Spleen (tissue), 11 donors: ENCODE data around the gene SLC16A5. TPM values are rescaled to one million over a fixed set of nuclear protein-coding genes. Genes with fewer than 3 reads are reported as not detected.

Experiments
- DNase-seq: peaks from one replicate; pipeline ENCODE4 v3.0.0-alpha.2; 2020
- H3K27ac ChIP-seq, 8 donors: fragments of 200-600 bp; sonication (generic) in 7 of 8; 1 replicate in 4 of 8; 2 replicates in 4 of 8; pipeline versions ENCODE4 v1.5.0 to v1.8.0; 2016 to 2021; ENCODE audit warnings: inconsistent platforms in 4 of 8, mild to moderate bottlenecking in 4 of 8, moderate library complexity in 1 of 8
- H3K27me3 ChIP-seq, 7 donors: fragments of 200-600 bp; sonication (generic) in 6 of 7; replicated peaks in 1 of 7; 1 replicate in 4 of 7; 2 replicates in 3 of 7; pipeline versions ENCODE4 v1.5.0 to v1.8.0; 2016 to 2021; ENCODE audit warnings: inconsistent platforms in 3 of 7, mild to moderate bottlenecking in 1 of 7
- H3K36me3 ChIP-seq, 6 donors: fragments of 200-600 bp; sonication (generic) in 5 of 6; 1 replicate in 4 of 6; 2 replicates in 2 of 6; pipeline versions ENCODE4 v1.5.0 to v1.8.0; 2016 to 2021; ENCODE audit warnings: inconsistent platforms in 2 of 6
- H3K4me1 ChIP-seq, 6 donors: fragments of 200-600 bp; sonication (generic) in 5 of 6; 1 replicate in 3 of 6; 2 replicates in 3 of 6; pipeline versions ENCODE4 v1.5.0 to v1.8.0; 2016 to 2021; ENCODE audit warnings: inconsistent platforms in 3 of 6
- H3K4me3 ChIP-seq, 8 donors: fragments of 200-600 bp; sonication (generic) in 7 of 8; 1 replicate in 4 of 8; 2 replicates in 4 of 8; pipeline versions ENCODE4 v1.5.0 to v1.8.0; 2016 to 2021; ENCODE audit warnings: inconsistent platforms in 4 of 8, mild to moderate bottlenecking in 4 of 8, moderate library complexity in 2 of 8
- H3K9me3 ChIP-seq, 8 donors: fragments of 200-600 bp; sonication (generic) in 7 of 8; 1 replicate in 4 of 8; 2 replicates in 4 of 8; pipeline versions ENCODE4 v1.5.0 to v1.8.0; 2016 to 2021; ENCODE audit warnings: inconsistent platforms in 4 of 8
- CTCF ChIP-seq, 11 experiments: fragments of 200-600 bp in 7 of 11; fragments of 450-650 bp in 4 of 11; sonication (generic) in 4 of 11; IDR thresholded peaks in 8 of 11; conservative IDR thresholded peaks in 3 of 11; 1 replicate in 7 of 11; 2 replicates in 4 of 11; pipeline versions ENCODE4 v1.4.0 to v1.8.0; 2016 to 2021; ENCODE audit warnings: antibody characterized with exemption in 11 of 11, inconsistent platforms in 4 of 11, mild to moderate bottlenecking in 1 of 11
- POLR2A ChIP-seq, 3 donors: fragments of 450-650 bp; IDR thresholded peaks; one replicate each; pipeline ENCODE4 v1.5.1; 2017; ENCODE audit warnings: antibody characterized with exemption in 3 of 3, mild to moderate bottlenecking in 1 of 3
- POLR2AphosphoS5 ChIP-seq, 3 donors: sonication (generic); formaldehyde crosslinking; IDR thresholded peaks; one replicate each; pipeline ENCODE4 v1.5.1; 2017; ENCODE audit warnings: antibody characterized with exemption in 3 of 3
- WGBS, 5 donors: extraction: QIAGEN DNeasy Blood & Tissue Kit in 3 of 5; methylation state at CpG; one replicate each; pipeline versions ENCODE4 v1.1.5 to v1.1.7; 2013 to 2018; 5-methylcytosine and 5-hydroxymethylcytosine counted together
- intact Hi-C: fragments of 100-400 bp; cut with DNase I; formaldehyde crosslinking; loops from one replicate; pipeline ENCODE4 v1.15.0; 2023; ENCODE audit warnings: low total_unique reads
- polyA plus RNA-seq, 3 donors: library from polyadenylated mRNA; stranded (reverse); fragments of 200-250 nt; gene quantifications; one replicate each; pipeline ENCODE4 v1.2.1, GENCODE V29; 2013
- total RNA-seq, 7 donors: library from RNA; depleted of rRNA in 3 of 7; stranded (reverse); fragments of >200 nt in 3 of 7; fragmentation: NEBNext Ultra II Directional in 4 of 7; extraction: Animal tissue kit (Norgen Biotek cat#: 25700) in 4 of 7; gene quantifications; one replicate each; pipeline versions ENCODE4 v1.1.0 to v1.2.1, GENCODE V29; 2016 to 2021
- donor health status: healthy with polysubstance abuse.
- donor health status: DM: no; HTN: no; CAD: no; lungs with moderate emphysema.
- donor health status: DM: no; HTN: no; CAD: no.
- donor health status: Bipolar disorder and iron deficiency.
- donor health status: healthy.
- donor health status: DM: no; HTN: no; CAD: no.
- donor health status: DM: yes; HTN: yes; CAD: no.

Gene SLC16A5
- total and polyA plus RNA-seq, 10 donors: 3.1 to 31.0 (median 12.2) TPM

DNA sequence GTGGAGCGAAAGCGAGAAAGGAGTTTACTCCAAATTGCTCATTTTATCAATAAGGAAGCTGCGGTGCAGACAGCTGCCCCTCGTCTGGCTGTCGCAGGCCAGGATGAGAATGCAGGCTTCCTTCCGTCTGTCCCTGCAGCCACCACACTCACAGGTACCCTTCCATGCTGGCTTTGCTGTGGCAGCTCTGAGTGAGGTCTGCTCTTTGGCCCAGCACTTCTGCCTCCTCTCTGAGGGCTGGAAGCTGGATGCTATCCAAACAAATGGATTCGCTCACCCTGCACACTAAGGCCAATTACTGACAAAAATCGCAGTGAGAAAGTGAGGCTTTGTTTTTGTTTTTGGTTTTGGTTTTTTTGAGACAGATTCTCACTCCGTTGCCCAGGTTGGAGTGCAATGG, 29.0 kb downstream of the SLC16A5 start:
- peaks cover 0 to 54% (median 3%) of the 10 kb centered on the region in 6 donors for H3K36me3 ChIP-seq
- no peak overlapping the region for H3K4me3 ChIP-seq
- intact Hi-C loops: loop anchor here (10.0 kb wide), 1 partner anchor 58 kb away; no protein-coding TSS in a partner anchor
- TF ChIP-seq CTCF (IDR thresholded peaks at IDR 0.05 in 8 of 11, conservative IDR thresholded peaks at IDR 0.05 in 3 of 11) (no peak), POLR2AphosphoS5 (IDR thresholded peaks at IDR 0.05) (no peak)
- peaks cover 18 to 91% (median 48%) of the 10 kb centered on the region in 6 donors for H3K4me1 ChIP-seq
- H3K27me3 ChIP-seq: no peaks in the 10 kb centered on the region
- no peak for DNase-seq
- 71 to 89% (median 81%) methylated on average over 9 of the region's 9 CpGs for WGBS, 5 donors
- no peaks in the 10 kb centered on the region for H3K9me3 ChIP-seq
- no peak overlapping the region for H3K27ac ChIP-seq

DNA sequence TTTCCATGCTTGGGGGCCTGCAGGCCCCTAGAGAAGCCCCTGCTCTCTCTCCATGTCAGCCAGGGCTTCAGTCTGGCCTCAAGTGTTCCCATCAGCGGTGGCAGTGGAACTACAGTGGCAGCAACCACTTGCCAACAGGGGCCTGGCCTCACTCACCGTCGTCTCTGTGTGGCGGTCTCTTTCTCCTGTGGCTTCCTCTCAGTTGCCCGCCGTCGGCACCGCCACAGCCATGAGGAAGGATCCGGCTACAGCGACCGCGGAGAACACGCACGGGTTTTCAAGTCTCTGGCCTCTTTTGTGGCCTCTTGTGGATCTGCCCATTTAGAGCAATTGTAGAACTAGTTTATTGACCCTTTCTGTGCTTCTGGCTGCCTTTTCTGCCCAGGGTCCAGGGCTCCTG, 30.6 kb downstream of the SLC16A5 start:
- WGBS, 5 donors: 75 to 95% (median 91%) methylated on average over 14 of the region's 14 CpGs
- DNase-seq: no peak

DNA sequence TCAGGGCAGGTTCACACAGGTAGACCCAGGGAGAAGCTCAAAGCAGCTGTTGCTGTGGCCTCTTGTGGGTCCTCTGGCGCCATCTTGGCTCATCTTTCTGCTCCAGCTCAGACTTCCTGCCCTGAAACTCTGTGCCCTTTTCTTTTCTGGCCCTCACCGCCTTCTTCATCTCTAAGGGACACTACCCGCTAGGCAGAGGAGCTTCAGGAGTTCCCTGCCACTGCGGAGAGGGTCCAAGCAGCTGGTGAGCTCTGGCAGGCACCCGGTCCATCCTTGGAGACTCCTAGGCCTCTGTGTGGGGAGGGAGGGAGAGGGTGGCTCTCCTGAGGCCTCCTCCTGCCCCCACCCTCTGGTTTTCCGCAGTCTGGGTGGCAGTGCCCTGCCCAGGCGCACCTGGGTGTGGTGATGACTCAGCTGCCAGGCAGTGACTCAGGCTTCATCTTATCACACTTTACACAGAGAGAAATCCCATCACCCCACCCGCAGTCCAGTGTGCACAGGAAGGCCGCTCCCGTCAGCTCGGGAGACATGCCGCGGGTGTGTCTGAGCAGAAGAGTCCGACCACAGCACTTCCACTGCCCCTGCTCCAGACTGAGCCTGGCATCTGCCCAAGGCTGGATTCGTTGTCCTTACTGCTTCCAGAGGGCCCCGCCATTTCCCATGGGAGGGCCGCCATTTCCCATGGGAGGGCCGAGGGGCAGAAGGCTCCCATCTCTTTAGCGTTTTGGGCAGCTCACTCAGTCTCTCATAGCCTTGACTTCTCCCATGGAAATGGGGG, 36.5 kb downstream of the SLC16A5 start:
- peaks cover 0 to 34% (median 12%) of the 10 kb centered on the region in 6 donors for H3K36me3 ChIP-seq
- TF ChIP-seq POLR2A (IDR thresholded peaks at IDR 0.05): no peak
- peak; percentile 70 to 76 (median 71) for TF ChIP-seq POLR2AphosphoS5 (IDR thresholded peaks at IDR 0.05)
- H3K27ac ChIP-seq: peak overlapping the region in 7 of 8 donors; percentile 30 to 87 (median 79)
- no peaks in the 10 kb centered on the region for H3K27me3 ChIP-seq
- WGBS, 5 donors: 39 to 58% (median 47%) methylated on average over 18 to 19 of the region's 19 CpGs
- peaks cover 18 to 59% (median 27%) of the 10 kb centered on the region in 6 donors for H3K4me1 ChIP-seq
- peak overlapping the region in 1 of 8 donors; percentile 38 for H3K4me3 ChIP-seq
- H3K9me3 ChIP-seq: no peaks in the 10 kb centered on the region
- peak; percentile 88 for DNase-seq
- intact Hi-C loops: no loop called here

More for the DNA sequence above, 30.6 kb downstream of the SLC16A5 start:
- no peak overlapping the region for H3K27ac ChIP-seq
- peaks cover 18 to 76% (median 42%) of the 10 kb centered on the region in 6 donors for H3K4me1 ChIP-seq
- TF ChIP-seq POLR2A (IDR thresholded peaks at IDR 0.05) (no peak), CTCF (IDR thresholded peaks at IDR 0.05 in 8 of 11, conservative IDR thresholded peaks at IDR 0.05 in 3 of 11) (no peak), POLR2AphosphoS5 (IDR thresholded peaks at IDR 0.05) (peak in 1 of 3 donors; percentile 6)
- peaks cover 0 to 50% (median 3%) of the 10 kb centered on the region in 6 donors for H3K36me3 ChIP-seq
- H3K4me3 ChIP-seq: no peak overlapping the region
- H3K27me3 ChIP-seq: no peaks in the 10 kb centered on the region
- intact Hi-C loops: loop anchor here (10.0 kb wide), 1 partner anchor 56 kb away; no protein-coding TSS in a partner anchor
- H3K9me3 ChIP-seq: no peaks in the 10 kb centered on the region

GRCh38 chr17:75124819-75125162, 37.0 kb downstream of the SLC16A5 start:
- TF ChIP-seq POLR2A (IDR thresholded peaks at IDR 0.05): no peak
- no peak for TF ChIP-seq POLR2AphosphoS5 (IDR thresholded peaks at IDR 0.05)
- no peak for TF ChIP-seq CTCF (IDR thresholded peaks at IDR 0.05 in 8 of 11, conservative IDR thresholded peaks at IDR 0.05 in 3 of 11)
- H3K27ac ChIP-seq: peak overlapping the region in 7 of 8 donors; percentile 30 to 87 (median 79)
- WGBS, 5 donors: 64 to 94% (median 82%) methylated on average over 3 to 4 of the region's 4 CpGs
- H3K27me3 ChIP-seq: no peaks in the 10 kb centered on the region
- peak overlapping the region in 1 of 8 donors; percentile 38 for H3K4me3 ChIP-seq
- DNase-seq: no peak
- H3K36me3 ChIP-seq: peaks cover 0 to 35% (median 18%) of the 10 kb centered on the region in 6 donors
- no peaks in the 10 kb centered on the region for H3K9me3 ChIP-seq
- intact Hi-C loops: no loop called here
- H3K4me1 ChIP-seq: peaks cover 18 to 61% (median 29%) of the 10 kb centered on the region in 6 donors
